ENCODE data around the gene MYOZ3.

Gene MYOZ3

GRCh38 chr5:150661086-150661485 is at the start of gene MYOZ3:
Gene MYOZ3, plus strand, starts transcription at chr5:150661251. Its CDS starts 1,691 bp downstream, at chr5:150662942.
- H3K27ac ChIP-seq, result no peak within 1 kb of the TSS
- TF ChIP-seq ZFX (IDR thresholded peaks at IDR 0.05), result no peak
- TF ChIP-seq CTCF (conservative IDR thresholded peaks at IDR 0.05), result no peak

GRCh38 chr5:150612405-150612804 is 48.6 kb upstream of the MYOZ3 start:
- TF ChIP-seq ZFX (IDR thresholded peaks at IDR 0.05), result no peak
- TF ChIP-seq CTCF (conservative IDR thresholded peaks at IDR 0.05), result no peak
- H3K27ac ChIP-seq, result no peak overlapping the region

- H3K27ac ChIP-seq, result no peak overlapping the region
- TF ChIP-seq CTCF (conservative IDR thresholded peaks at IDR 0.05) (no peak), ZFX (IDR thresholded peaks at IDR 0.05) (no peak)
These were observed 48.0 kb upstream of the MYOZ3 start for GRCh38 chr5:150612905-150613670.

GRCh38 chr5:150613991-150614660 is 46.9 kb upstream of the MYOZ3 start:
- peak overlapping the region; percentile 18; the same call in 1 of the 2 replicates for H3K27ac ChIP-seq
- TF ChIP-seq CTCF (conservative IDR thresholded peaks at IDR 0.05), result no peak
- TF ChIP-seq ZFX (IDR thresholded peaks at IDR 0.05), result no peak

GRCh38 chr5:150614661-150615060 is 46.4 kb upstream of the MYOZ3 start:
- H3K27ac ChIP-seq, result peak overlapping the region; percentile 18
- TF ChIP-seq CTCF (conservative IDR thresholded peaks at IDR 0.05) (no peak), ZFX (IDR thresholded peaks at IDR 0.05) (no peak)

GRCh38 chr5:150615141-150615699 is 45.8 kb upstream of the MYOZ3 start:
- peak overlapping the region; percentile 18 for H3K27ac ChIP-seq
- no peak for TF ChIP-seq CTCF (conservative IDR thresholded peaks at IDR 0.05)
- no peak for TF ChIP-seq ZFX (IDR thresholded peaks at IDR 0.05)

GRCh38 chr5:150616024-150616470 is 45.0 kb upstream of the MYOZ3 start:
- TF ChIP-seq ZFX (IDR thresholded peaks at IDR 0.05) (no peak), CTCF (conservative IDR thresholded peaks at IDR 0.05) (no peak)
- H3K27ac ChIP-seq, result peak overlapping the region; percentile 18
